ENCODE measurements around the gene FAM200B.

The FAM200B gene

GRCh38 chr4:15681372-15682241, at the start of gene FAM200B:
Gene FAM200B (plus strand): TSS chr4:15681827. CDS start chr4:15686978, 5,151 bp downstream.
- DNase-seq: peak; percentile 98

GRCh38 chr4:15636818-15637217, 44.8 kb upstream of the FAM200B start:
- peak; percentile 30 for DNase-seq

GRCh38 chr4:15638418-15638817, 43.2 kb upstream of the FAM200B start:
- no peak for DNase-seq

- no peak for DNase-seq
Measured at GRCh38 chr4:15648600-15648999, 33.0 kb upstream of the FAM200B start.

- DNase-seq: peak; percentile 65
Measured at GRCh38 chr4:15649914-15650545, 31.6 kb upstream of the FAM200B start.

GRCh38 chr4:15651676-15652075, 30.0 kb upstream of the FAM200B start:
- DNase-seq: no peak

GRCh38 chr4:15652191-15652590, 29.4 kb upstream of the FAM200B start:
- no peak for DNase-seq

- DNase-seq: no peak
Measured at GRCh38 chr4:15652841-15653240, 28.8 kb upstream of the FAM200B start.

GRCh38 chr4:15653420-15653819, 28.2 kb upstream of the FAM200B start:
- no peak for DNase-seq

- DNase-seq: no peak
Measured at GRCh38 chr4:15653864-15654592, 27.6 kb upstream of the FAM200B start.

GRCh38 chr4:15654593-15655222, 26.9 kb upstream of the FAM200B start:
- DNase-seq: no peak

- DNase-seq: peak; percentile 77
Measured at GRCh38 chr4:15655223-15656037, 26.2 kb upstream of the FAM200B start, which contains the start of gene FBXL5. Gene FBXL5 (minus strand): TSS chr4:15655357. CDS start chr4:15655287, 70 bp downstream.

- no peak for DNase-seq
Measured at GRCh38 chr4:15656038-15656470, 25.6 kb upstream of the FAM200B start.

- no peak for DNase-seq
Measured at GRCh38 chr4:15657366-15657765, 24.3 kb upstream of the FAM200B start.

GRCh38 chr4:15658136-15658770, 23.4 kb upstream of the FAM200B start:
- no peak for DNase-seq

- DNase-seq: no peak
Measured at GRCh38 chr4:15658781-15659180, 22.8 kb upstream of the FAM200B start.

- no peak for DNase-seq
Measured at GRCh38 chr4:15659768-15660570, 21.7 kb upstream of the FAM200B start.

GRCh38 chr4:15665753-15666365, 15.8 kb upstream of the FAM200B start:
- DNase-seq: no peak

- DNase-seq: no peak
Measured at GRCh38 chr4:15667006-15667405, 14.6 kb upstream of the FAM200B start.

All from NCI-H1048 (cell line).